GM21526 (cell line): Measurements from ENCODE around the gene FAR2.
"Not testable (repeated sequence)": the region's sequence is repeated elsewhere in the genome, so short reads cannot be mapped to it uniquely, and the experiment has no call there.

Experiments
- ATAC-seq: cut with Tn5 transposase; IDR thresholded peaks from one replicate; pipeline ENCODE4 v1.9.1; 2021; ENCODE audit warnings: moderate library complexity; ENCODE audit not compliant: unreplicated experiment, low FRiP score

Gene FAR2

GRCh38 chr12:29148911-29149690 lies at the start of gene FAR2:
Gene FAR2, plus strand, starts transcription at chr12:29149278. Its CDS starts 121,172 bp downstream, at chr12:29270450.
- peak; percentile 39 for ATAC-seq

GRCh38 chr12:29102741-29103140 lies 46.3 kb upstream of the FAR2 start:
- ATAC-seq: no peak

- peak; percentile 98 for ATAC-seq
These were observed 45.5 kb upstream of the FAR2 start for GRCh38 chr12:29103539-29103974.

GRCh38 chr12:29104516-29104915 lies 44.6 kb upstream of the FAR2 start:
- ATAC-seq: no peak

- ATAC-seq: peak; percentile 90
These were observed 38.3 kb upstream of the FAR2 start for GRCh38 chr12:29110506-29111442.

- ATAC-seq: no peak
These were observed 36.0 kb upstream of the FAR2 start for GRCh38 chr12:29113101-29113500.

GRCh38 chr12:29116414-29116813 lies 32.7 kb upstream of the FAR2 start:
- no peak for ATAC-seq

- no peak for ATAC-seq
These were observed 17.5 kb upstream of the FAR2 start for GRCh38 chr12:29131539-29131938.

GRCh38 chr12:29132316-29132715 lies 16.8 kb upstream of the FAR2 start:
- ATAC-seq: no peak

- ATAC-seq: no peak
These were observed 15.9 kb upstream of the FAR2 start for GRCh38 chr12:29133181-29133580.

- ATAC-seq: no peak
These were observed 15.4 kb upstream of the FAR2 start for GRCh38 chr12:29133680-29134079.

- not testable (repeated sequence) for ATAC-seq
These were observed 10.8 kb upstream of the FAR2 start for GRCh38 chr12:29138256-29138655.

GRCh38 chr12:29138855-29139254 lies 10.2 kb upstream of the FAR2 start:
- not testable (repeated sequence) for ATAC-seq

GRCh38 chr12:29145372-29146170 lies 3.5 kb upstream of the FAR2 start:
- no peak for ATAC-seq

- ATAC-seq: no peak
These were observed 2.9 kb upstream of the FAR2 start for GRCh38 chr12:29146196-29146595.

GRCh38 chr12:29147731-29148595 lies 1.1 kb upstream of the FAR2 start:
- no peak for ATAC-seq

- ATAC-seq: no peak
These were observed 525 bp upstream of the FAR2 start for GRCh38 chr12:29148596-29148910.

- no peak for ATAC-seq
These were observed 708 bp downstream of the FAR2 start for GRCh38 chr12:29149691-29150281.

GRCh38 chr12:29150462-29150861 lies 1.4 kb downstream of the FAR2 start:
- ATAC-seq: no peak
